H9 (cell line): ENCODE measurements around the gene RCAN1. TPM values are rescaled to one million over a fixed set of nuclear protein-coding genes. Genes with fewer than 3 reads are reported as not detected.

Source experiments
- DNase-seq: peaks from one replicate; pipeline ENCODE4 v3.0.0-alpha.2; 2017
- H2AFZ ChIP-seq: one replicate; pipeline ENCODE4 v1.6.1; 2013; ENCODE audit warnings: mild to moderate bottlenecking, low read length, control low read depth, moderate library complexity
- H2AK5ac ChIP-seq: 2 replicates; pipeline ENCODE4 v1.6.1; 2013; ENCODE audit warnings: low read length, control low read depth, mixed read lengths; ENCODE audit not compliant: insufficient read length
- H2BK120ac ChIP-seq: one replicate; pipeline ENCODE4 v1.6.1; 2013; ENCODE audit warnings: low read depth, mild to moderate bottlenecking, low read length, control low read depth, inconsistent platforms; ENCODE audit not compliant: poor library complexity, severe bottlenecking
- H2BK12ac ChIP-seq: 2 replicates; pipeline ENCODE4 v1.6.1; 2013; ENCODE audit warnings: low read length, control low read depth, mixed read lengths, low read depth; ENCODE audit not compliant: insufficient read length
- H2BK15ac ChIP-seq: 2 replicates; pipeline ENCODE4 v1.6.1; 2013; ENCODE audit warnings: low read depth, low read length, control low read depth
- H2BK20ac ChIP-seq: one replicate; pipeline ENCODE4 v1.6.1; 2013; ENCODE audit warnings: low read depth, mild to moderate bottlenecking, low read length, control low read depth, inconsistent platforms; ENCODE audit not compliant: poor library complexity, severe bottlenecking
- H2BK5ac ChIP-seq: 2 replicates; pipeline ENCODE4 v1.6.1; 2013; ENCODE audit warnings: low read length, control low read depth, mixed read lengths; ENCODE audit not compliant: insufficient read length
- H3K14ac ChIP-seq: 2 replicates; pipeline ENCODE4 v1.6.1; 2013; ENCODE audit warnings: low read length, control low read depth; ENCODE audit not compliant: insufficient read depth
- H3K18ac ChIP-seq: 2 replicates; pipeline ENCODE4 v1.6.1; 2013; ENCODE audit warnings: low read depth, mild to moderate bottlenecking, mixed read lengths, low read length, control low read depth; ENCODE audit not compliant: insufficient read length
- H3K23ac ChIP-seq: 2 replicates; pipeline ENCODE4 v1.6.1; 2013; ENCODE audit warnings: low read length, control low read depth, mixed read lengths, low read depth; ENCODE audit not compliant: insufficient read length
- H3K23me2 ChIP-seq: 2 replicates; pipeline ENCODE4 v1.6.1; 2013; ENCODE audit warnings: low read depth, mild to moderate bottlenecking, mixed read lengths, low read length, control low read depth; ENCODE audit not compliant: insufficient read length, poor library complexity, severe bottlenecking
- H3K27ac ChIP-seq: 2 replicates; pipeline ENCODE4 v1.5.1; 2013; ENCODE audit warnings: low read length, control low read depth, mixed read lengths, low read depth; ENCODE audit not compliant: insufficient read length
- H3K27me3 ChIP-seq: 2 replicates; pipeline ENCODE4 v1.6.1; 2013; ENCODE audit warnings: low read length, control low read depth, inconsistent platforms; ENCODE audit not compliant: insufficient read depth
- H3K4ac ChIP-seq: 2 replicates; pipeline ENCODE4 v1.6.1; 2013; ENCODE audit warnings: low read depth, mild to moderate bottlenecking, control low read depth, inconsistent platforms, low read length, moderate library complexity
- H3K4me1 ChIP-seq: 2 replicates; pipeline ENCODE4 v1.6.1; 2013; ENCODE audit warnings: low read length, control low read depth, inconsistent platforms; ENCODE audit not compliant: insufficient read depth
- H3K4me2 ChIP-seq: 2 replicates; pipeline ENCODE4 v1.6.1; 2013; ENCODE audit warnings: low read length, control low read depth, mixed read lengths; ENCODE audit not compliant: insufficient read length, insufficient read depth
- H3K56ac ChIP-seq: 2 replicates; pipeline ENCODE4 v1.6.1; 2013; ENCODE audit warnings: low read depth, mild to moderate bottlenecking, mixed read lengths, low read length, control low read depth; ENCODE audit not compliant: insufficient read length
- H3K79me1 ChIP-seq: 2 replicates; pipeline ENCODE4 v1.6.1; 2013; ENCODE audit warnings: low read depth, mild to moderate bottlenecking, moderate library complexity, low read length, control low read depth, inconsistent platforms; ENCODE audit not compliant: insufficient read depth, poor library complexity, severe bottlenecking
- H3K79me2 ChIP-seq: 2 replicates; pipeline ENCODE4 v1.6.1; 2013; ENCODE audit warnings: low read length, control low read depth, inconsistent platforms; ENCODE audit not compliant: insufficient read depth
- H3K9ac ChIP-seq: 2 replicates; pipeline ENCODE4 v1.6.1; 2013; ENCODE audit warnings: low read length, control low read depth, mixed read lengths; ENCODE audit not compliant: insufficient read length; ENCODE audit errors: extremely low read depth
- H3K9me3 ChIP-seq: one replicate; pipeline ENCODE4 v1.6.1; 2013; ENCODE audit warnings: low read depth, low read length, inconsistent platforms; ENCODE audit not compliant: control insufficient read depth
- H3T11ph ChIP-seq: one replicate; pipeline ENCODE4 v1.6.1; 2013; ENCODE audit warnings: mild to moderate bottlenecking, low read length, control low read depth, inconsistent platforms
- H4K20me1 ChIP-seq: one replicate; pipeline ENCODE4 v1.6.1; 2013; ENCODE audit not compliant: control insufficient read depth, insufficient read length, insufficient read depth
- H4K5ac ChIP-seq: 2 replicates; pipeline ENCODE4 v1.6.1; 2013; ENCODE audit warnings: low read depth, mild to moderate bottlenecking, mixed read lengths, low read length, control low read depth; ENCODE audit not compliant: insufficient read length
- H4K8ac ChIP-seq: replicated peaks from 2 replicates; pipeline ENCODE4 v1.6.1; 2013; ENCODE audit warnings: low read length, control low read depth, mixed read lengths, low read depth; ENCODE audit not compliant: insufficient read length
- H4K91ac ChIP-seq: 2 replicates; pipeline ENCODE4 v1.6.1; 2013; ENCODE audit warnings: low read depth, mild to moderate bottlenecking, moderate library complexity, mixed read lengths, low read length, control low read depth; ENCODE audit not compliant: insufficient read length
- H3K27ac Mint-ChIP-seq, 3 experiments: 2 replicates in 2 of 3; 3 replicates in 1 of 3; pipeline ENCODE4 v1.8.0; 2020 to 2021; ENCODE audit warnings: mixed read lengths in 3 of 3, mild to moderate bottlenecking in 1 of 3, moderate library complexity in 1 of 3
- H3K27me3 Mint-ChIP-seq: 2 replicates; pipeline ENCODE4 v1.8.0; 2021; ENCODE audit warnings: low read depth, mild to moderate bottlenecking, moderate library complexity, mixed read lengths
- H3K36me3 Mint-ChIP-seq, 3 experiments: 2 replicates in 2 of 3; 3 replicates in 1 of 3; pipeline ENCODE4 v1.8.0; 2020 to 2021; ENCODE audit warnings: low read depth in 3 of 3, mixed read lengths in 3 of 3; ENCODE audit not compliant: insufficient read depth in 1 of 3
- H3K4me1 Mint-ChIP-seq, 2 experiments: 2 replicates each; pipeline ENCODE4 v1.8.0; 2020; ENCODE audit warnings: mixed read lengths in 2 of 2
- H3K4me3 Mint-ChIP-seq, 2 experiments: 2 replicates in 1 of 2; 3 replicates in 1 of 2; pipeline ENCODE4 v1.8.0; 2020 to 2021; ENCODE audit warnings: mild to moderate bottlenecking in 2 of 2, mixed read lengths in 2 of 2, moderate library complexity in 1 of 2
- H3K9me3 Mint-ChIP-seq, 2 experiments: 2 replicates in 1 of 2; 3 replicates in 1 of 2; pipeline ENCODE4 v1.8.0; 2020; ENCODE audit warnings: mild to moderate bottlenecking in 2 of 2, mixed read lengths in 2 of 2, moderate library complexity in 1 of 2
- WGBS: extraction: QIAGEN DNeasy Blood & Tissue Kit; methylation state at CpG from one replicate; pipeline ENCODE4 v1.1.7; 2013; ENCODE audit warnings: missing lambda C conversion rate, low lambda C conversion rate, mixed read lengths; ENCODE audit not compliant: insufficient read length; ENCODE audit errors: extremely low coverage; 5-methylcytosine and 5-hydroxymethylcytosine counted together
- long read RNA-seq: library from polyadenylated mRNA; unstranded; transcript quantifications from one replicate; pipeline ENCODE4 v2.0.0, GENCODE V29; 2020
- total RNA-seq: library from RNA; stranded (reverse); gene quantifications from 2 replicates; pipeline ENCODE4 v1.2.1, GENCODE V29; 2021
- TF ChIP-seq, protein P1 (sequence below): fragments of 200-600 bp; sonication (generic); conservative IDR thresholded peaks from 3 replicates; pipeline ENCODE4 v1.8.0; 2021; ENCODE audit warnings: antibody characterized with exemption, mild to moderate bottlenecking

The RCAN1 gene
- total RNA-seq, result 5.7 and 7.0 TPM in 2 replicates
- long read RNA-seq, partial matches to known transcripts, result 1 of 6 reads
- long read RNA-seq, other reads (novel, unspliced or antisense), result 1 of 6 reads

DNA sequence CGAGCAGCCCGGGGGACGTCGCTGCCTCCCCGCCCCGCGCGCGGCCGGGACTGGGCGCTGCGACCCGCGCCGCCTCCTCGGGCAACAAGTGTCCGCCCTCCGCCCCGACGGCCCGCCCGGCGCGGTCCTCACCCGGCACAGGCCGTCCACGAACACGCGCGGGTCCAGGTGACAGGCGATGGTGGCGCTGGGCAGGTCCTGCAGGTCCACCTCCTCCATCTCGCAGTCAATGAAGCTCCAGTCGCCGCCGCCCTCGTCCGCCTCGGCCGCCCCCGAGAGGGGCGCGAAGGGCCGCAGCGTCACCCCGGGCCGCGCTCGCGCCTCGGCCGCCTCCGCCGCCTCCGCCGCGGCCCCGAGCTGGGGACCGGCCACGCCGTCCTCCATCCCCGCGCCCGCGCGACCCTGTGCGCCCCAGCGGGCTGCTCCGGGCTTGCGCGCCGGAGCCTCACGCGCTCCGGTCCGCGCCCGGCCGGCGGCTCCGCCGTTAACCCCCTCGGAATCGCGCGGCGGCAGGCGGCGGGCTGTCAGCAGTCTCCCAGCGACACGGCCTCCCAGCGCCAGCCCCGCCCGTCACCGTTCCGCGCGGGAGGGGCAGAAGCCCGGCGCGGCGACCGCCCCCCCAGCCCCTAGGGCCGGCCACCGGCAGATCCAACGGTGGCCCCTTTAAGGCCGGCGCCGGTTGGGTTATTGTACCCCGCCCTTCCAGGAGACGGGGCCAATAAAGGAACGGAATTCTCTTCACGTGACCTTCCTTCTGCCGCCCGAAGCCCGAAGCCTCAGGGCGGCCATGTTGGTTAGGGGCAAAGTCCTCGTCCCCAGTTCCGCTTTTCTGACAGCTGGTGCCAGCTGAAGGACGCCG, at the start of gene RCAN1:
RCAN1 (minus strand) TSS at position 486 of the 859 bp plus-strand sequence; CDS start at position 384, 102 bp downstream.
- Histone ChIP-seq H2BK5ac (no peak within 1 kb of the TSS), H3K4me2 (peak within 1 kb of the TSS; percentile 72), H2BK20ac (no peak within 1 kb of the TSS), H3K27ac (no peak within 1 kb of the TSS), H2BK15ac (no peak within 1 kb of the TSS), H3K23me2 (no peaks in the 10 kb centered on the region), H3K79me1 (no peaks in the 10 kb centered on the region), H3K18ac (no peak within 1 kb of the TSS), H3K79me2 (no peaks in the 10 kb centered on the region), H3K4me1 (no peaks in the 10 kb centered on the region), H2BK120ac (no peak within 1 kb of the TSS), H3K9me3 (no peaks in the 10 kb centered on the region), H4K8ac (no peak within 1 kb of the TSS), H3K27me3 (peaks cover 10% of the 10 kb centered on the region), H3K9ac (no peak within 1 kb of the TSS), H3K4ac (no peak within 1 kb of the TSS), H2BK12ac (no peak within 1 kb of the TSS), H4K91ac (no peak within 1 kb of the TSS), H4K20me1 (no peaks in the 10 kb centered on the region), H2AFZ (no peak within 1 kb of the TSS), H3K14ac (no peak within 1 kb of the TSS), H2AK5ac (no peak within 1 kb of the TSS), H3K56ac (no peak within 1 kb of the TSS), H3T11ph (no peak within 1 kb of the TSS), H3K23ac (no peak within 1 kb of the TSS), H4K5ac (no peak within 1 kb of the TSS)
- Mint-ChIP-seq H3K4me1 (peaks cover 5 to 7% of the 10 kb centered on the region in 2 experiments; a peak in 3 of 4 replicates), H3K27me3 (peaks cover 40% of the 10 kb centered on the region), H3K9me3 (no peaks in the 10 kb centered on the region), H3K4me3 (peak within 1 kb of the TSS; percentile 67 to 83), H3K27ac (no peak within 1 kb of the TSS; a peak in 1 of 7 replicates), H3K36me3 (no peaks in the 10 kb centered on the region)
- peak; percentile 90 for DNase-seq
- WGBS, result no CpG with 5 or more reads among the region's 121 CpGs
- TF ChIP-seq, protein P1, sequence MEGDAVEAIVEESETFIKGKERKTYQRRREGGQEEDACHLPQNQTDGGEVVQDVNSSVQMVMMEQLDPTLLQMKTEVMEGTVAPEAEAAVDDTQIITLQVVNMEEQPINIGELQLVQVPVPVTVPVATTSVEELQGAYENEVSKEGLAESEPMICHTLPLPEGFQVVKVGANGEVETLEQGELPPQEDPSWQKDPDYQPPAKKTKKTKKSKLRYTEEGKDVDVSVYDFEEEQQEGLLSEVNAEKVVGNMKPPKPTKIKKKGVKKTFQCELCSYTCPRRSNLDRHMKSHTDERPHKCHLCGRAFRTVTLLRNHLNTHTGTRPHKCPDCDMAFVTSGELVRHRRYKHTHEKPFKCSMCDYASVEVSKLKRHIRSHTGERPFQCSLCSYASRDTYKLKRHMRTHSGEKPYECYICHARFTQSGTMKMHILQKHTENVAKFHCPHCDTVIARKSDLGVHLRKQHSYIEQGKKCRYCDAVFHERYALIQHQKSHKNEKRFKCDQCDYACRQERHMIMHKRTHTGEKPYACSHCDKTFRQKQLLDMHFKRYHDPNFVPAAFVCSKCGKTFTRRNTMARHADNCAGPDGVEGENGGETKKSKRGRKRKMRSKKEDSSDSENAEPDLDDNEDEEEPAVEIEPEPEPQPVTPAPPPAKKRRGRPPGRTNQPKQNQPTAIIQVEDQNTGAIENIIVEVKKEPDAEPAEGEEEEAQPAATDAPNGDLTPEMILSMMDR, result no peak
